Liver (tissue), 9 donors: ENCODE data around the gene KCTD16. TPM values are rescaled to one million over a fixed set of nuclear protein-coding genes. Genes with fewer than 3 reads are reported as not detected.

Experiments
- DNase-seq: peaks from one replicate; pipeline ENCODE4 v3.0.0-alpha.2; 2017; ENCODE audit warnings: low spot score
- H3K27ac ChIP-seq, 2 donors: one replicate each; pipeline ENCODE4 v1.7.0; 2013; ENCODE audit warnings: inconsistent platforms in 2 of 2, low read length in 2 of 2, control low read depth in 1 of 2, low read depth in 1 of 2, mild to moderate bottlenecking in 1 of 2
- H3K27me3 ChIP-seq, 4 donors: one replicate each; pipeline versions ENCODE4 v1.6.1 to v1.7.0; 2013; ENCODE audit warnings: low read length in 3 of 4, inconsistent platforms in 1 of 4, mild to moderate bottlenecking in 1 of 4, moderate library complexity in 1 of 4; ENCODE audit not compliant: control insufficient read depth in 4 of 4, insufficient read depth in 4 of 4
- H3K36me3 ChIP-seq, 4 donors: one replicate each; pipeline versions ENCODE4 v1.6.1 to v1.7.0; 2013; ENCODE audit warnings: low read length in 3 of 4, mild to moderate bottlenecking in 3 of 4, low read depth in 1 of 4, moderate library complexity in 1 of 4; ENCODE audit not compliant: control insufficient read depth in 4 of 4, insufficient read depth in 3 of 4
- H3K4me1 ChIP-seq, 4 donors: one replicate each; pipeline versions ENCODE4 v1.6.1 to v1.7.0; 2013; ENCODE audit warnings: low read length in 3 of 4, mild to moderate bottlenecking in 3 of 4, moderate library complexity in 1 of 4; ENCODE audit not compliant: control insufficient read depth in 4 of 4, insufficient read depth in 4 of 4
- H3K4me3 ChIP-seq, 3 donors: one replicate each; pipeline versions ENCODE4 v1.6.1 to v1.7.0; 2013; ENCODE audit warnings: low read length in 3 of 3, control low read depth in 1 of 3, low read depth in 1 of 3, mild to moderate bottlenecking in 1 of 3
- H3K9ac ChIP-seq, 2 donors: one replicate each; pipeline ENCODE4 v1.7.0; 2013; ENCODE audit warnings: low read length in 2 of 2, mild to moderate bottlenecking in 2 of 2, moderate library complexity in 2 of 2, control low read depth in 1 of 2, low read depth in 1 of 2
- H3K9me3 ChIP-seq, 4 donors: one replicate each; pipeline versions ENCODE4 v1.6.1 to v1.7.0; 2013; ENCODE audit warnings: low read length in 3 of 4; ENCODE audit not compliant: control insufficient read depth in 4 of 4
- ATF3 ChIP-seq: IDR thresholded peaks from 2 replicates; pipeline ENCODE4 v1.6.1; 2016; ENCODE audit warnings: antibody characterized with exemption
- CTCF ChIP-seq: fragments of 150-350 bp; IDR thresholded peaks from 2 replicates; pipeline ENCODE4 v1.5.1; 2017; ENCODE audit warnings: improper control_type of control experiment, low read depth, low read length; ENCODE audit not compliant: missing input control
- EGR1 ChIP-seq, 2 donors: IDR thresholded peaks; 2 replicates each; pipeline ENCODE4 v1.6.1; 2016 to 2018; ENCODE audit warnings: antibody characterized with exemption in 2 of 2, low read depth in 2 of 2
- FOXA1 ChIP-seq: IDR thresholded peaks from 2 replicates; pipeline ENCODE4 v1.6.1; 2016; ENCODE audit warnings: antibody characterized with exemption
- FOXA2 ChIP-seq: IDR thresholded peaks from 2 replicates; pipeline ENCODE4 v1.6.1; 2016; ENCODE audit warnings: antibody characterized with exemption
- GABPA ChIP-seq, 2 donors: IDR thresholded peaks in 1 of 2; conservative IDR thresholded peaks in 1 of 2; 2 replicates each; pipeline ENCODE4 v1.6.1; 2016; ENCODE audit warnings: antibody characterized with exemption in 2 of 2, mild to moderate bottlenecking in 1 of 2, moderate library complexity in 1 of 2
- HNF4A ChIP-seq, 2 donors: conservative IDR thresholded peaks; 2 replicates each; pipeline ENCODE4 v1.6.1; 2016; ENCODE audit warnings: antibody characterized with exemption in 2 of 2, mild to moderate bottlenecking in 2 of 2
- HNF4G ChIP-seq: IDR thresholded peaks from 2 replicates; pipeline ENCODE4 v1.6.1; 2016; ENCODE audit warnings: antibody characterized with exemption
- NR2F2 ChIP-seq: IDR thresholded peaks from 2 replicates; pipeline ENCODE4 v1.6.1; 2016; ENCODE audit warnings: antibody characterized with exemption
- RAD21 ChIP-seq, 2 donors: IDR thresholded peaks; 2 replicates each; pipeline ENCODE4 v1.6.1; 2016; ENCODE audit warnings: antibody characterized with exemption in 2 of 2, mild to moderate bottlenecking in 2 of 2
- RXRA ChIP-seq, 2 donors: IDR thresholded peaks; 2 replicates each; pipeline ENCODE4 v1.6.1; 2017 to 2018; ENCODE audit warnings: antibody characterized with exemption in 2 of 2, mild to moderate bottlenecking in 1 of 2
- SP1 ChIP-seq: IDR thresholded peaks from 2 replicates; pipeline ENCODE4 v1.6.1; 2018; ENCODE audit warnings: antibody characterized with exemption, mild to moderate bottlenecking
- TAF1 ChIP-seq: conservative IDR thresholded peaks from 2 replicates; pipeline ENCODE4 v1.6.1; 2016; ENCODE audit warnings: antibody characterized with exemption, mild to moderate bottlenecking
- YY1 ChIP-seq: IDR thresholded peaks from 2 replicates; pipeline ENCODE4 v1.6.1; 2016; ENCODE audit warnings: antibody characterized with exemption, mild to moderate bottlenecking
- WGBS: extraction: QIAGEN DNeasy Blood & Tissue Kit; methylation state at CpG from one replicate; pipeline ENCODE4 v1.1.7; 2013; 5-methylcytosine and 5-hydroxymethylcytosine counted together
- polyA plus RNA-seq, 2 donors: library from polyadenylated mRNA; stranded (reverse) in 1 of 2; unstranded in 1 of 2; fragments of 200-250 nt in 1 of 2; fragments of >200 nt in 1 of 2; fragmentation: Nextera tagmentation in 1 of 2; extraction: Ambion mirVana in 1 of 2; gene quantifications; one replicate each; pipeline versions ENCODE4 v1.2.1 to v1.2.3, GENCODE V29; 2013 to 2015
- total RNA-seq, 2 donors: library from RNA; depleted of rRNA; stranded (reverse); fragments of >200 nt; gene quantifications; one replicate each; pipeline ENCODE4 v1.2.3, GENCODE V29; 2014
- TF ChIP-seq, protein P1 (sequence below): IDR thresholded peaks from 2 replicates; pipeline ENCODE4 v1.6.1; 2016; ENCODE audit warnings: antibody characterized with exemption
- TF ChIP-seq, protein P2 (sequence below): IDR thresholded peaks from 2 replicates; pipeline ENCODE4 v1.6.1; 2016; ENCODE audit warnings: antibody characterized with exemption, mild to moderate bottlenecking
- donor health status: healthy.
- donor health status: healthy.
- donor health status: healthy.
- donor health status: healthy.
- donor health status: healthy.

Gene KCTD16
- total and polyA plus RNA-seq, 4 donors, result under 0.01 to 0.05 (median 0.01) TPM; not detected in 1

- no peak for DNase-seq
- Histone ChIP-seq H3K4me1 (peaks cover 0 to 1% (median 0%) of the 10 kb centered on the region in 4 donors), H3K4me3 (no peak overlapping the region), H3K36me3 (no peaks in the 10 kb centered on the region), H3K9ac (no peak overlapping the region), H3K9me3 (no peaks in the 10 kb centered on the region), H3K27ac (no peak overlapping the region), H3K27me3 (peaks cover 0 to 10% (median 0%) of the 10 kb centered on the region in 4 donors)
- TF ChIP-seq ATF3, result no peak
- no peak for TF ChIP-seq EGR1 (IDR thresholded peaks at IDR 0.05; ENCODE audit: low read depth in 2 of 2)
- TF ChIP-seq FOXA1, result no peak
- TF ChIP-seq SP1, result no peak
- no peak for TF ChIP-seq CTCF
- TF ChIP-seq FOXA2, result no peak
- no peak for TF ChIP-seq RXRA (IDR thresholded peaks at IDR 0.05)
- TF ChIP-seq NR2F2, result no peak
- no peak for TF ChIP-seq TAF1
- no peak for TF ChIP-seq HNF4A (conservative IDR thresholded peaks at IDR 0.05)
- TF ChIP-seq, protein P1, sequence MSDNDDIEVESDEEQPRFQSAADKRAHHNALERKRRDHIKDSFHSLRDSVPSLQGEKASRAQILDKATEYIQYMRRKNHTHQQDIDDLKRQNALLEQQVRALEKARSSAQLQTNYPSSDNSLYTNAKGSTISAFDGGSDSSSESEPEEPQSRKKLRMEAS, result no peak
- 2% methylated on average over 31 of the region's 31 CpGs for WGBS
Observed at GRCh38 chr5:144205141-144205551, 34.5 kb downstream of the KCTD16 start.

DNA sequence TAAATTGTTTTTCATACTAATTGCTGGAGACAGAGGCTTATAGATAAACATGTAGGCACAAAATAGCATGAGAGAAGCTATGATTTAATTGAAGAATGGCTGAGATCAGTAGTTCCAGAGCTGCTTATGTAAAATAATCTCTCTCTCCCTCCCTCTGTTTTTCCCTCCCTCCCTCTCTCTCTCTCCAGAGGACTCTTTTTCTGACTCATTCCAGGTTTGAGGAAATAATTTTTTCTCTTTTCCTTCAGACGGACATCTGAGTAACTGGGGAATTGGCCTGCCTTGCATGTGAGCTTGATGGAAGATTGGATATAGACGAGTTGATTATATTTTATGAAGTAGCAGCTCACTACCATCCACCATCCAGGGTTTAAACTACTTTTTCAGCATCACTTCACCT is 35.5 kb downstream of the KCTD16 start:
- Histone ChIP-seq H3K36me3 (no peaks in the 10 kb centered on the region), H3K4me1 (peaks cover 0 to 1% (median 0%) of the 10 kb centered on the region in 4 donors), H3K9me3 (no peaks in the 10 kb centered on the region), H3K4me3 (no peak overlapping the region), H3K9ac (no peak overlapping the region), H3K27me3 (peaks cover 0 to 10% (median 0%) of the 10 kb centered on the region in 4 donors), H3K27ac (no peak overlapping the region)
- 47% methylated on average over 2 of the region's 2 CpGs for WGBS
- TF ChIP-seq GABPA (IDR thresholded peaks at IDR 0.05 in 1 of 2, conservative IDR thresholded peaks at IDR 0.05 in 1 of 2) (no peak), SP1 (no peak), YY1 (no peak), FOXA1 (no peak), RXRA (IDR thresholded peaks at IDR 0.05) (no peak)
- TF ChIP-seq, protein P1, result no peak
- no peak for DNase-seq

- H3K4me3 ChIP-seq, result no peak overlapping the region
- no peak for DNase-seq
- H3K36me3 ChIP-seq, result no peaks in the 10 kb centered on the region
- H3K9ac ChIP-seq, result no peak overlapping the region
- peaks cover 0 to 1% (median 0%) of the 10 kb centered on the region in 4 donors for H3K4me1 ChIP-seq
- no peak overlapping the region for H3K27ac ChIP-seq
- H3K9me3 ChIP-seq, result no peaks in the 10 kb centered on the region
- H3K27me3 ChIP-seq, result peaks cover 0 to 8% (median 0%) of the 10 kb centered on the region in 4 donors
- no peak for TF ChIP-seq GABPA (IDR thresholded peaks at IDR 0.05 in 1 of 2, conservative IDR thresholded peaks at IDR 0.05 in 1 of 2)
- no peak for TF ChIP-seq FOXA2
- no peak for TF ChIP-seq SP1
- no peak for TF ChIP-seq YY1
- no peak for TF ChIP-seq EGR1 (IDR thresholded peaks at IDR 0.05; ENCODE audit: low read depth in 2 of 2)
- no peak for TF ChIP-seq RXRA (IDR thresholded peaks at IDR 0.05)
- TF ChIP-seq RAD21 (IDR thresholded peaks at IDR 0.05), result no peak
- TF ChIP-seq ATF3, result no peak
- no peak for TF ChIP-seq HNF4G
- TF ChIP-seq, protein P2, sequence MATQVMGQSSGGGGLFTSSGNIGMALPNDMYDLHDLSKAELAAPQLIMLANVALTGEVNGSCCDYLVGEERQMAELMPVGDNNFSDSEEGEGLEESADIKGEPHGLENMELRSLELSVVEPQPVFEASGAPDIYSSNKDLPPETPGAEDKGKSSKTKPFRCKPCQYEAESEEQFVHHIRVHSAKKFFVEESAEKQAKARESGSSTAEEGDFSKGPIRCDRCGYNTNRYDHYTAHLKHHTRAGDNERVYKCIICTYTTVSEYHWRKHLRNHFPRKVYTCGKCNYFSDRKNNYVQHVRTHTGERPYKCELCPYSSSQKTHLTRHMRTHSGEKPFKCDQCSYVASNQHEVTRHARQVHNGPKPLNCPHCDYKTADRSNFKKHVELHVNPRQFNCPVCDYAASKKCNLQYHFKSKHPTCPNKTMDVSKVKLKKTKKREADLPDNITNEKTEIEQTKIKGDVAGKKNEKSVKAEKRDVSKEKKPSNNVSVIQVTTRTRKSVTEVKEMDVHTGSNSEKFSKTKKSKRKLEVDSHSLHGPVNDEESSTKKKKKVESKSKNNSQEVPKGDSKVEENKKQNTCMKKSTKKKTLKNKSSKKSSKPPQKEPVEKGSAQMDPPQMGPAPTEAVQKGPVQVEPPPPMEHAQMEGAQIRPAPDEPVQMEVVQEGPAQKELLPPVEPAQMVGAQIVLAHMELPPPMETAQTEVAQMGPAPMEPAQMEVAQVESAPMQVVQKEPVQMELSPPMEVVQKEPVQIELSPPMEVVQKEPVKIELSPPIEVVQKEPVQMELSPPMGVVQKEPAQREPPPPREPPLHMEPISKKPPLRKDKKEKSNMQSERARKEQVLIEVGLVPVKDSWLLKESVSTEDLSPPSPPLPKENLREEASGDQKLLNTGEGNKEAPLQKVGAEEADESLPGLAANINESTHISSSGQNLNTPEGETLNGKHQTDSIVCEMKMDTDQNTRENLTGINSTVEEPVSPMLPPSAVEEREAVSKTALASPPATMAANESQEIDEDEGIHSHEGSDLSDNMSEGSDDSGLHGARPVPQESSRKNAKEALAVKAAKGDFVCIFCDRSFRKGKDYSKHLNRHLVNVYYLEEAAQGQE, result no peak
- TF ChIP-seq NR2F2, result no peak
- TF ChIP-seq FOXA1, result no peak
- no peak for TF ChIP-seq TAF1
- TF ChIP-seq, protein P1, result no peak
Observed at GRCh38 chr5:144207875-144208444, 37.3 kb downstream of the KCTD16 start.
